ENCODE measurements around the gene PIGU. TPM values are rescaled to one million over a fixed set of nuclear protein-coding genes. Genes with fewer than 3 reads are reported as not detected.
"Not testable (repeated sequence)": the region's sequence is repeated elsewhere in the genome, so short reads cannot be mapped to it uniquely, and the experiment has no call there.

Gene PIGU
- total and polyA plus RNA-seq, 8 donors: 0.45 to 21.3 (median 10.3) TPM

- H3K36me3 ChIP-seq: peaks cover 0 to 33% (median 18%) of the 10 kb centered on the region in 4 donors
- no peak overlapping the region for H3K27ac ChIP-seq
- no peak for TF ChIP-seq POLR2AphosphoS5 (IDR thresholded peaks at IDR 0.05)
- TF ChIP-seq CTCF (IDR thresholded peaks at IDR 0.05): no peak
- peaks cover 0 to 13% (median 0%) of the 10 kb centered on the region in 4 donors for H3K4me1 ChIP-seq
- intact Hi-C loops (cut with DNase I; ENCODE audit: low total_unique reads): no loop called here
- 87 to 92% (median 89%) methylated on average over 13 of the region's 13 CpGs for WGBS, 5 donors
- no peaks in the 10 kb centered on the region for H3K27me3 ChIP-seq
- H3K9me3 ChIP-seq: no peaks in the 10 kb centered on the region
- H3K4me3 ChIP-seq: no peak overlapping the region
- DNase-seq: no peak
Measured at GRCh38 chr20:34621383-34622367, 55.2 kb downstream of the PIGU start.

- intact Hi-C loops (cut with DNase I; ENCODE audit: low total_unique reads): no loop called here
- Histone ChIP-seq H3K27me3 (no peaks in the 10 kb centered on the region), H3K4me3 (no peak overlapping the region), H3K27ac (no peak overlapping the region), H3K36me3 (peaks cover 0 to 38% (median 18%) of the 10 kb centered on the region in 4 donors), H3K4me1 (peaks cover 0 to 13% (median 0%) of the 10 kb centered on the region in 4 donors), H3K9me3 (no peaks in the 10 kb centered on the region)
- DNase-seq: no peak
- TF ChIP-seq EP300 (IDR thresholded peaks at IDR 0.05) (no peak), CTCF (IDR thresholded peaks at IDR 0.05) (no peak), POLR2AphosphoS5 (IDR thresholded peaks at IDR 0.05) (no peak), POLR2A (IDR thresholded peaks at IDR 0.05) (no peak)
Measured at GRCh38 chr20:34621036-34621343, 55.9 kb downstream of the PIGU start.

- TF ChIP-seq POLR2A (IDR thresholded peaks at IDR 0.05) (no peak), EP300 (IDR thresholded peaks at IDR 0.05) (no peak)
- WGBS, 5 donors: 70 to 93% (median 84%) methylated on average over 2 of the region's 2 CpGs
- H3K9me3 ChIP-seq: no peaks in the 10 kb centered on the region
- H3K36me3 ChIP-seq: peaks cover 0 to 60% (median 24%) of the 10 kb centered on the region in 4 donors
- H3K4me3 ChIP-seq: no peak overlapping the region
- no peak overlapping the region for H3K27ac ChIP-seq
- no peak for DNase-seq
- peaks cover 0 to 13% (median 0%) of the 10 kb centered on the region in 4 donors for H3K4me1 ChIP-seq
- H3K27me3 ChIP-seq: no peaks in the 10 kb centered on the region
- intact Hi-C loops (cut with DNase I; ENCODE audit: low total_unique reads): no loop called here
Measured at GRCh38 chr20:34618676-34619075, 58.2 kb downstream of the PIGU start.

GRCh38 chr20:34616913-34617312, 60.0 kb downstream of the PIGU start:
- peaks cover 0 to 54% (median 22%) of the 10 kb centered on the region in 4 donors for H3K36me3 ChIP-seq
- H3K9me3 ChIP-seq; H3K27ac ChIP-seq; H3K4me3 ChIP-seq; DNase-seq; H3K4me1 ChIP-seq; intact Hi-C loops (cut with DNase I; ENCODE audit: low total_unique reads); H3K27me3 ChIP-seq: not testable (repeated sequence)
- 95 to 99% (median 97%) methylated on average over 6 to 8 of the region's 8 CpGs for WGBS, 5 donors

- intact Hi-C loops (cut with DNase I; ENCODE audit: low total_unique reads): no loop called here
- H3K27ac ChIP-seq: no peak overlapping the region
- no peak for TF ChIP-seq CTCF (IDR thresholded peaks at IDR 0.05)
- H3K4me3 ChIP-seq: no peak overlapping the region
- WGBS, 5 donors: 82 to 95% (median 90%) methylated on average over 5 of the region's 5 CpGs
- peaks cover 0 to 44% (median 13%) of the 10 kb centered on the region in 4 donors for H3K36me3 ChIP-seq
- H3K4me1 ChIP-seq: no peaks in the 10 kb centered on the region
- no peaks in the 10 kb centered on the region for H3K27me3 ChIP-seq
- no peak for DNase-seq
- no peaks in the 10 kb centered on the region for H3K9me3 ChIP-seq
Measured at GRCh38 chr20:34615477-34615876, 61.4 kb downstream of the PIGU start.

GRCh38 chr20:34611976-34612375, 64.9 kb downstream of the PIGU start:
- H3K4me1 ChIP-seq; H3K4me3 ChIP-seq; H3K27me3 ChIP-seq; H3K27ac ChIP-seq; DNase-seq; H3K9me3 ChIP-seq; intact Hi-C loops (cut with DNase I; ENCODE audit: low total_unique reads): not testable (repeated sequence)
- H3K36me3 ChIP-seq: peaks cover 0 to 32% (median 12%) of the 10 kb centered on the region in 4 donors
- WGBS, 5 donors: 97 to 99% (median 98%) methylated on average over 4 of the region's 4 CpGs

All from stomach (tissue), 9 donors.